Stimulated activated CD8-positive, alpha-beta memory T cell treated with anti-CD3 and anti-CD28 coated beads, Interleukin-15, amount 100 ng/mL, for 24 hours (primary cell): ENCODE results near the gene NLRP10.

Source experiments
- DNase-seq: peaks from one replicate; pipeline ENCODE4 v3.0.0-alpha.2; 2020; ENCODE audit warnings: low read depth

NLRP10 gene

DNA sequence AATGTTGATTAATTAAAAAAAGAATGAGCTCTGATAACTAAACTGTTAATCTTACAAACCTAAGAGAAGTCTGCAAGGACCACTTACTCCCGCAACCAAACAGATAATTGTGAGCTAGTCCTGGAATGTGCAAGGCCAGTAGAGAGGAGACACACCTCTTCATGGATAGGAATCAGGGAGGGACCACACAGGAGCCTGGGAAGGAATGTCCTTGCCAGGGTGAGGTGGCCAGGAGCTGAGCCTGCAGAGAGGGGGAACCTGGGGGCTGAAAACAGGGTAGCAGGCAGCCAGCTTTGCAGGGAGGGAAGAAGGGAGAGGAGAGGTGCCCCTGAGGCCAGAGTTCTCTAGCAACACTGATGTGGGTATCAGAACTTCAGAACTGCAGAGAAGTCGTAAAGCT lies 9.4 kb upstream of the NLRP10 start:
- no peak for DNase-seq

DNA sequence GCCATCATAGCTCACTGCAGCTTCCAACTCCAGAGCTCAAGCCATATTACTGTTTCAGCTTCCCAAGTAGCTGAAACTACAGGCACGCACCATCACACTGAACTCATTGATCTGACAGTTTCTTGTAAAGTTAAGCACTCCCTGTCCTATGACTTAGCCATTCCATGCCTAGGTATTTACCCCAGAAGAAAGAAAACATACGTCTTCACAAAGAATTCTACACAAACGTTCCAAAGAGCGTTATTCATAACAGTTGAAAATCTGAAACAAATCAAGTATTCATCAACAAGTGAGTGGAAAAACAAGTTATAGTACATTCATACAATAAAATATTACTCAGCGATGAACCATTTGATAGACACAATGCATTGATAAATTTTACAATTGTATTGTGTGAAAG lies 7.8 kb upstream of the NLRP10 start:
- no peak for DNase-seq

DNA sequence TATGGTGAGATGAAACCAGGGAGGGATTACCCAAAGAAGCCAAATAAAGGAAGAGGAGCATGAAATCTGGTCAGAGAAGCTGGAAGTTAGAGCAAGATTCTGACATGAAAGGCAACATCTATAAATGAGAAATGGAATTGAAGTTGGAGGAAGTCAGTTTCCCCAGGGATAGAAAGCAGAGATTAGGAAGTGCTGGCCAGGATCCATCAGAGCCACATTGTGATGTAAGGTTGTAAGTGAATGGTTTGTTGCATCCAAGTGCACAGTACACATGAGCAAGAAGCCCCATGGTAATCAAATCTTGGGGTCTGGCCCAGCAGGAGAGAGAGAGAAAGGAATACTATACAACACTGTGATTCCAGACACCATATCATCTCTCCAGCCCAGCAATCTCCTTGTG lies 6.6 kb upstream of the NLRP10 start:
- no peak for DNase-seq

DNA sequence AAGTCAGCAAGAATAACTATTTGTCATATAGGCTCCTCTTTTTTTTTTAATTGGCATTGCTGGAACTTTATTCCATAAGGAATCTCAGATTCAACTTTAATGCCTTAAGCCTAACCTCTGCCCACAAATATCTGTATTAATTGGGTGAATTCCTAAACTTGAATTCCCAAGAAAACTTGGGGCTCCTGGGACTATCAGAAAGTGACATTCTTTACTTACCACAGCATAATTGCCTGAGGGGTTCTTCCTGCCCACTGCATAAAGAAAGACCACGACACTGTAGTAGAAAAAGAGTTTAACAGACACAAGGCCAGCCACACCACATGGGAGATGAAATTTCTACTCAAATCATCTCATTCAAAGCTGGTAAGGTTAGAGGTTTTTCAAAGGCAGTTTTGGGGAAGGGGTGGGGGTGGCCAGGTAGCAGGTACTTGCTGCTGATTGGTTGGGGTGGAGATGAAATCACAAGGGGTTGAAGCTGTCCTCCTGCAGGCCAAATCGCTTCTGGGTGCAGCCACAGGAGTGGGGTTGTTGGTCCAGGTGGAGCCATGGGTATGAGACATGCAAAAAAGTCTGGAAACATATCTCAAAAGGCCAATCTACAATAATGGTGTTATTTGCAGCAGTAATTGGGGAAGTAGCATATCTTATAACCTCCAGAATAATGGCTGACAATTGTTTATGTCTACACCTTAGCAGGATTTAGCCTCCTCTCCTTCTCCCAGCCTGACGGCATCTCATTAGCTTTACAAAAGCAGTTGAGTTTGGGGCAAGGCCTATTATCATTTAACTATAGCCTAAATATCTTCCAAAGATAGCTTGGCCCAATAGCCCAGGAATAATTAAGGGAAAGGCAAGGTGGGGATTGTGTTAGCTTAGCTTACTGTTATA lies 4.8 kb upstream of the NLRP10 start:
- no peak for DNase-seq

DNA sequence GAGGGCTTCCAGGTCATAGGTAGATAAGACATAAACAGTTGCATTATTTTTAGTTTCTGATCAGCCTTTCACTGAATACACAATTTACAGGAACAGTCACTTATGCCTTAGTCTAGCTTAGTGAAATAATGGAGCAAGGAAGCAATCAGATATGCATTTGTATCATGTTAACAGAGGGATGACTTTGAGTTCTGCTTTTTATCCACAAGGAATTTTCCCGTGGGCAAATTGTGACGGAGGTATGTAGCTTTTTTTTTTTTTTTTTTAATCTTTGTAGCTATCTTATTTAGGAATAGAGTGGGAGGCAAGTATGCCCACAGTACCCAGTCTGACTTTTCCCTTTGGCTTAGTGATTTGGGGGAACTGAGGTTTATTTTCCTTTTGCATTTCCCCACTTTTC lies 3.4 kb upstream of the NLRP10 start:
- no peak for DNase-seq

DNA sequence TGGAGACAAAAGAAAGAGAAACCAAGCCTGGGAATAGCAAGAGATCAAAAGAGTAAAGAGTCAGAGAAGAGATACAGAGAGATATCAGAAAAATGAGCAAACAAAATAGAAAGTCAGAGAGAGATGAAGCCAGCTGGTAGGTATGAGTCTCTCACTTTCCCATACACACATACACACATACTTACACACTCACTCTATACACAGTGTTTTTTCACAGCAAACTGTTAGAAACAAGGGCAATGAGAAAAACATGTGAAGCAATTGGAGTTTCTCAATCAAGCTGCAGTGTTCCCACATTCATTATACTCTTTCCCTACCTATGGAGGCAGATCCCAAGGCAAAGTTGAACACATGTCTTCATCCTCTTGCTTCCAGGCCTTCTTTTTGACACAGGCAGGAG lies 2.6 kb upstream of the NLRP10 start:
- DNase-seq = no peak

DNA sequence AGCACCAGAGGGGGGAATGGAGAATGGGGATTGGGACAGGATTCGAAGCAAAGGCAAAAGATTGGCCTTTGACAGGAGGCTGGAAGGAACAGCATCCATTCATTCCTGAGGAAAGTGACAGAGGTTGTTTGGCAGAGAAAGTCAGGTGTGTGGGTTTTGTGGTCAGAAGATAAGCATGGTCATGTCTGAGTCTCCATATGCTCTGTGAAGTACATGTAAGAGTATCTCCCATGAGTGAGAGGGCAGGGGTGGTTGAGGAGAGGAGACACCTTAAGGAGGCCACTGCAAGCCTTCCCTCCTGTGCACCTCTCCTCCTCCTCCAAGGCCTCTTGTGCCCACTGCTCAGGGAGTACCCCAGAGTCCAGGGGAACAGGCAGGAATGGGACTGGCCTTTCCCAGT lies 1.9 kb upstream of the NLRP10 start:
- no peak for DNase-seq

DNA sequence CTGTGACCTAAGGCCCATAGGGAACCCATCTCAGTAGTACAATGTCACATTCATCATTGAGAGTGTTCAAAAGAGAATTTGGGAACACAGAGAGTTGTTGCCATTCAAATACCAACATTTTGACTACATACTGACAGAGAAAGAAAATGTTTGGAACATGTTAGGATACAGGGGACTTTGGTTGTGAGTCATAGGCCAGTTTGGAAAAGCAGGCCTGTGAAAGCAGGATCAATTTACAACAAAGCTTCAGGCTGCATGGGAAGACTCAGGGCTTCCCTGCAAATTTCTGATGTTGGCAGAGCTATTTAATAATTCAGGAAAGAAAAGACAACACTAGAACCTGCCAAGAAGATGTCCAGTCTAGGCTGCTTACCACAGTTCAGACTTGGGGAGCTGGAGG lies 374 bp downstream of the NLRP10 start:
- DNase-seq = no peak

DNA sequence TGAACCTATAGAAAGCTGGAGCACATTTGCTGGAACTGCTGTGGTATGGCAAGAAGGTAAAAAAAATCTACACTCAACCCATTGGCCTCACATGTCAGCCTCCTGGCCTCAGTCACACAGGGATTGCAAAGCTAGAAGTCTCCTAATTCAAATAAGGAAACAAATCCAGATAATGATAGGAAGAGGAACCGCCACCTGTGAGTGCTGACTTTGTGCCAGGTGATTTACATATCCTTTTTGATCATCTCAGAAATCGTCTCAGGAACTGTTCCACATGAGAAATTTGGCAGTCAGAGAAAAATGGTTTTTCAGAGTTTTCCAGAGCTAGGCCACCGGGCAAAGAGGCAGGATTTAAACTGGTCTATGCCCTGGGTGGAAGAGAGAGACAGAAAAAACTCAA lies 986 bp downstream of the NLRP10 start:
- no peak for DNase-seq

DNA sequence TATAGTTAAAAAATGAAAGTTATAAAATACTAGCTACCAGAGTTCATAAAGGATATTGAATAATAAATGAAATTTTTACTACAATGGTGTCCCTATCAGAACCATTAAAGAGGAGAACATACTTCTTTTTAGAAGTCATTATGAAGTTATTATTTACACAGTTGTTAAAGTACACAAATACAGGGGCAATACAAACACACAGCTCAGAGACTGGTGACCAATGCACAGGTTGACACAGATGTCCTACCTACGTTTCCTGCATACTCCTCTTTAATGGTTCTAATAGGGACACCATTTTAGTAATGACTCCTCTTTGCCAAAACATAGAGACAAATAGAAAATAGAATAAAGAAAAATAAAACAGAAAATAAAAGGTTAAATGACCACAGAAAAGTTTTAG lies 10.1 kb downstream of the NLRP10 start:
- no peak for DNase-seq

DNA sequence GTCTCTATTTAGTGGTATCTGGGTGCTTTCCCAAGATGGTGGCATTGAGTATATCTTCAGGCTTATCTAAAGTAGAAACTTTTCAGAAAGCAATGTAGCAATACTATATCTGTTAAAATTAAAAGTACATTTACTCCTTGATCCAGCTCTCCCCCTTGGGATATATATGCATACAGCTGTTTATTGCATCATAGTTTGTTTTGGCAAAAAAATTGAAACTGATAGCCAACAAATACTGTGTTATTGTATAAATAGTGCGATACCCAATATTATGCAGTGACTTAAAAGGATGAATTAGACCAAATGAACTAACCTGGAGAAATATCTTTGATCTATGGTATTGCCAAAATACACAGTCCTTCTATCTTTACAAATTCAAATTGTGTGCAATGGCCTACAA lies 15.3 kb downstream of the NLRP10 start:
- DNase-seq = no peak

DNA sequence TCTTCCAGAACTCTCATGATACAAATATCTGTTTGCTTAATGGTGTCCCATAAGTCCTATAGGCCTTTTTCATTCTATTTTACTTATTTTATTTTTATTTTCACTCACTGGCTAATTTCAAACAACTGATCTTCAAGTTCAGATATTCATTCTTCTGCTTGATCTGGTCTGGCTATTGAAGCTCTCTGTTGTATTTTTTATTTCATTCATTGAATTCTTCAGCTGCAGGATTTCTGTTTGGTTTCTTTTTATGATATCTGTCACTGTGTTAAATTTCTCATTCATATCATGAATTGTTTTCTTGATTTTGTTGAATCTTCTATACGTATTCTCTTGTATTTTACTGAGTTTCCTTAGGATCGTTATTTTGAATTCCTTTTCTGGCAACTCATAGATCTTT lies 21.1 kb downstream of the NLRP10 start:
- DNase-seq = no peak

DNA sequence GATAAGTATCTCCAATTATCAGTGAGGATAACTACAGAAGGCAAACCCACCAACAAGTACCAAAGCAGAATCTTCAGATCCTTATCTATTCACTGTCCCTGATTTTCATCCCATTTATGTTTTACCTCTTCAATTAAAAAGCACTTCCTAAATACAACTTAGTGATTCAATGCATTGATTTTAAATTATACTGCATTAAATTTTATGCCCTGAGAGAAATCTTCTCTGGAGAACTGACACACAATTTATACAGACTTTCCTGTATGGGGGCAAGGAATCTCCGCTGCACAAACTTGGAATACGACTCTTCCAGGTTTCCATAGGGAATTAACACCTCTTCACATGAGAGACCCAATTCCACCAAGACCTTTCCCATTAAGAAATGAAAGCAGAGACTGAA lies 23.6 kb downstream of the NLRP10 start, which contains the start of gene OR10A3:
Gene OR10A3, minus strand, starts transcription at position 101 of the 400 bp plus-strand sequence. CDS start 2,188 bp downstream, outside the sequence.
- no peak for DNase-seq

DNA sequence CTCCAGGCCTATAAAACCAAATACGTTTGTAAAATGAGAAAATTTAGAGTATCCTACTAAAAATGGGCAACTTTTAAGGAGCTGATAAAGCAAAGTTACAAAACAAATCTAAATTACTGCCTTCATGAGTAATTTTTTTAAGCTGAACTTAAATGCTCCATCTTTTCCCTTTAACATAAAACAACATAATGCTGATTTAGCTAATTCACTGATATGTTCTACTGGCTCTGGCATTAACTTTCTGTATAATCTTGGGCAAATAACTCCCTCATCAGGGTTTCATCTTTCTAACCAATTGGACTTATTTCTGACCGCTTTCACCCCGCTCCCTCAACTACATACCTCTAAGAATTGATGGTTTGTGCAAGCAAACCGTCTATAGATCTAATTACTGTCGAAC lies 24.1 kb downstream of the NLRP10 start:
- DNase-seq = no peak

DNA sequence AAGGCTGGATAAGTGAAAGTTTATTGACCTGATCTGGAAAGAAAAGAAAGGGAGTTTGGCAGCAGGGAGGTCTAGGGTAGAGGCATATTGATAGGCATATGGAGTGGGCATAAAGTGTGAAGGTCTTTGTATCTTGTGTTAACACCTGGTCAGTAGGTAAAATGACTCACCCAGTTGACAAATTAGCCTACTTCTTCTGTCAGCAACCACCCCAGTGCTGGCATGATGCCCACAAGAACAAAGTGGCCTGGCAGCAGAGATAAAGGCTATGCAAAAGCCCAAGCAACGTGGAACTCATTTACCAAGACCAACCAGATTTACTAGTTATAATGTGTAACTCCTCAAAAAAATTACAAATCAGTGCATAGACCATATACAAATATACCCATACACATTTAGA lies 28.6 kb downstream of the NLRP10 start:
- no peak for DNase-seq

DNA sequence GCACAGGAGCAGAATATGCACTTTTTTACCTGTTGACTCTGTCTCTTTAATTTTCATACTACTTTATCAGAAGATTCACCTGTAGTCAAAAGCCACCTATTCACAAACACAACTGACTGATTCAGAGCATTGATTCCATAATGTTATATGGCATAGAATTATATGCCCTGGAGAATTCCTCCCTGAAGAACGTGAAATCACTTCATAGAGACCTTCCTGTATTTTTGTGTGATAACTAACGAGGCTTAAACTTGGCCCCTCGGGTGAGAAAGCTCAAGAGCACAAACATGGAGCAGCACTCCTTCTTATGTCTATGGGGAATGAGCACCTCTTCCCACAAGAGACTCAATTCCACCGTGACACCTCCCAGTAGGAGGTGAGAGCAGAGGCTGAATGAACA lies 34.1 kb downstream of the NLRP10 start, which contains the start of gene OR10A6:
Gene OR10A6, minus strand, starts transcription at position 101 of the 400 bp plus-strand sequence. CDS start 2,606 bp downstream, outside the sequence.
- no peak for DNase-seq

DNA sequence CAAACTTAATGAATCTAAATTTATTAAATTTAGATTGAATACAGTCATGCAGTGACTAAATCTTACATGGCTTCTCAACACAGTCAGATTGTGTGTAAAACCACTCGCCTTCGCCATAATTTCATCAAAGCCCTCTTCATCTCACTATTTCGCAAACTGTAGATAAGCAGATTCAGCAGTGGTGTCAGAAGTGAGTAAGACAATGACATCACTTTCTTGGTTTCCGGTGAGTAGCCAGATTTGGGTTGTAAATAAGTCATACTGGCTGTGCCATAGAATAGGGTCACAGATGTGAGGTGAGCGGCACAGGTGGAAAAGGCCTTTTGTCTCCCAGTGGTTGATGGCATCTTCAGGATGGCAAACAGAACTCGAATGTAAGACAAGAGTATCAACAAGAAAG lies 37.6 kb downstream of the NLRP10 start:
- no peak for DNase-seq

DNA sequence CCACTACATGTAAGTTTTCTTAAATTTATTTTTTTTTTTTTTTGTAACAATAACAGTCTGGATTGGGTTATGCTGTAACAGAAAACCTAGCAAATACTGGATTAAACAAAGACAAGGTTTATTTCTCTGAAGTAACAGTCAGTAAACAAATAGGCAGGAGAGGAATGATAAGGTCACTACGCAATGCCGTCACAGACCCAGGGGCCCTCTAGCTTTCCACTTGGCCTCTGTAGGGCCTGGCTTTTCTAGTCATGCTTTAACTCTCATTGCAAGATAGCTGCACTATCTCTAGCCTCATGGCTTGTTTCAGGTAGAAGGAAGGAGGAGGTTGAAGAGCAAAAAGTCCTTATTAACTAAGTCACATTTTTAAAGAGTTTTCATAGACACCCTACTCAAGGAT lies 40.7 kb downstream of the NLRP10 start:
- DNase-seq = no peak

DNA sequence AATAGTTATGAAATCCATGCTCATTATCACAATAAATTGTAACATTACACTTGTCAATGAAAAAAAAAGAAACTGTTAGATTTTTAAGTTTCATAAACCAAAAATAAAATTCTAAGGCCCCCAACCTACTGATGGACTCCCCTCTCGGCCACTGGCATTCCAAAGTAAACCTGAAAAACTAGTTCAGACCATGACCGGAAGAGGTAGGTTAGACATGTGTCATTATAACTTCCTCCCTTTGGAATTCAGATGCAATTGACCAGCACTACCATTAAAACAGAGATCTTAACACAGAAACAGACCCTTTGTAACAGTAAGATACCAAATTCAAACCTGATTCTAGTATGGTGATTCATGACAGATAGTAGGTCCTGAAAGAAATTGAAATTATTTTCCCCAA lies 47.1 kb downstream of the NLRP10 start:
- no peak for DNase-seq
